Uterus (tissue), 4 donors: ENCODE results near the gene ZNF718. TPM values are rescaled to one million over a fixed set of nuclear protein-coding genes. Genes with fewer than 3 reads are reported as not detected.
A peak's percentile ranks its signal among the peaks of the same experiment; 100 is the strongest.
"Not testable (repeated sequence)": the region's sequence is repeated elsewhere in the genome, so short reads cannot be mapped to it uniquely, and the experiment has no call there.

Experiments used
- DNase-seq, 2 donors: peaks; one replicate each; pipeline ENCODE4 v3.0.0-alpha.2; 2019 to 2020
- H3K27ac ChIP-seq, 2 donors: fragments of 200-600 bp; sonication (generic); 1 replicate in 1 of 2; 2 replicates in 1 of 2; pipeline ENCODE4 v1.5.1; 2016 to 2018
- H3K27me3 ChIP-seq, 2 donors: fragments of 200-600 bp; sonication (generic); one replicate each; pipeline ENCODE4 v1.5.1; 2018 to 2019; ENCODE audit warnings: control low read depth in 1 of 2
- H3K36me3 ChIP-seq, 2 donors: fragments of 200-600 bp; sonication (generic); one replicate each; pipeline ENCODE4 v1.5.1; 2019; ENCODE audit warnings: control low read depth in 1 of 2
- H3K4me1 ChIP-seq, 2 donors: fragments of 200-600 bp; sonication (generic); one replicate each; pipeline ENCODE4 v1.5.1; 2018 to 2019; ENCODE audit warnings: control low read depth in 1 of 2
- H3K4me3 ChIP-seq, 2 donors: fragments of 200-600 bp; sonication (generic); 1 replicate in 1 of 2; 2 replicates in 1 of 2; pipeline ENCODE4 v1.5.1; 2018 to 2019; ENCODE audit warnings: mild to moderate bottlenecking in 1 of 2
- H3K9me3 ChIP-seq, 2 donors: fragments of 200-600 bp; sonication (generic); one replicate each; pipeline ENCODE4 v1.5.1; 2019; ENCODE audit warnings: control low read depth in 1 of 2
- CTCF ChIP-seq, 4 experiments: fragments of 200-600 bp in 2 of 4; fragments of 450-650 bp in 2 of 4; sonication (generic) in 2 of 4; IDR thresholded peaks; one replicate each; pipeline ENCODE4 v1.5.1; 2016 to 2019; ENCODE audit warnings: antibody characterized with exemption in 4 of 4, mild to moderate bottlenecking in 2 of 4, moderate library complexity in 1 of 4
- POLR2A ChIP-seq, 2 donors: fragments of 450-650 bp; IDR thresholded peaks; one replicate each; pipeline ENCODE4 v1.6.1; 2016; ENCODE audit warnings: antibody characterized with exemption in 2 of 2, mild to moderate bottlenecking in 1 of 2, moderate library complexity in 1 of 2
- intact Hi-C: fragments of 100-400 bp; cut with DNase I; formaldehyde crosslinking; loops from one replicate; pipeline ENCODE4 v1.15.1; 2023; ENCODE audit warnings: low total_unique reads
- total RNA-seq, 4 donors: library from RNA; depleted of rRNA in 3 of 4; stranded (reverse); fragments of >200 nt in 3 of 4; gene quantifications; one replicate each; pipeline versions ENCODE4 v1.1.0 to v1.2.4, GENCODE V29; 2014 to 2023
- donor health status: DM: yes; HTN: yes; CAD: no.

Gene ZNF718
- total RNA-seq, 4 donors from 2014 or later = 2.6 to 20.9 (median 16.1) TPM

GRCh38 chr4:205097-205756, 80.9 kb downstream of the ZNF718 start:
- no peak for DNase-seq
- H3K27me3 ChIP-seq = no peaks in the 10 kb centered on the region
- H3K4me3 ChIP-seq = no peak overlapping the region
- H3K4me1 ChIP-seq = no peaks in the 10 kb centered on the region
- TF ChIP-seq CTCF (IDR thresholded peaks at IDR 0.05) (no peak), POLR2A (IDR thresholded peaks at IDR 0.05) (no peak)
- H3K9me3 ChIP-seq = no peaks in the 10 kb centered on the region
- H3K27ac ChIP-seq = no peak overlapping the region
- H3K36me3 ChIP-seq = no peaks in the 10 kb centered on the region
- intact Hi-C loops = no loop called here

GRCh38 chr4:206054-206453, 81.8 kb downstream of the ZNF718 start:
- intact Hi-C loops = no loop called here

GRCh38 chr4:208416-209096, 84.3 kb downstream of the ZNF718 start:
- H3K27ac ChIP-seq, H3K36me3 ChIP-seq, H3K4me3 ChIP-seq, H3K27me3 ChIP-seq, intact Hi-C loops, H3K9me3 ChIP-seq, H3K4me1 ChIP-seq, DNase-seq: not testable (repeated sequence)

More at GRCh38 chr4:206054-206453, 81.8 kb downstream of the ZNF718 start:
- no peak for TF ChIP-seq POLR2A (IDR thresholded peaks at IDR 0.05)
- TF ChIP-seq CTCF (IDR thresholded peaks at IDR 0.05) = no peak
- Histone ChIP-seq H3K27me3 (no peaks in the 10 kb centered on the region), H3K9me3 (no peaks in the 10 kb centered on the region), H3K36me3 (no peaks in the 10 kb centered on the region), H3K4me3 (no peak overlapping the region), H3K27ac (no peak overlapping the region), H3K4me1 (no peaks in the 10 kb centered on the region)
- DNase-seq = no peak

- Histone ChIP-seq H3K9me3 (no peaks in the 10 kb centered on the region), H3K36me3 (no peaks in the 10 kb centered on the region), H3K27me3 (no peaks in the 10 kb centered on the region), H3K27ac (no peak overlapping the region), H3K4me3 (no peak overlapping the region), H3K4me1 (no peaks in the 10 kb centered on the region)
- TF ChIP-seq CTCF (IDR thresholded peaks at IDR 0.05) (no peak), POLR2A (IDR thresholded peaks at IDR 0.05) (no peak)
- no peak for DNase-seq
- intact Hi-C loops = no loop called here
Observed at GRCh38 chr4:211033-211511, 86.8 kb downstream of the ZNF718 start.

- H3K9me3 ChIP-seq = no peaks in the 10 kb centered on the region
- no peaks in the 10 kb centered on the region for H3K4me1 ChIP-seq
- no peaks in the 10 kb centered on the region for H3K27me3 ChIP-seq
- intact Hi-C loops = no loop called here
- H3K4me3 ChIP-seq = peak overlapping the region; percentile 56 to 73
- H3K27ac ChIP-seq = peak overlapping the region; percentile 54 to 67
- peak; percentile 75 for DNase-seq
- H3K36me3 ChIP-seq = no peaks in the 10 kb centered on the region
- TF ChIP-seq POLR2A (IDR thresholded peaks at IDR 0.05) = peak in 1 of 2 donors; percentile 42
- TF ChIP-seq CTCF (IDR thresholded peaks at IDR 0.05) = no peak
Observed at GRCh38 chr4:212438-213188, 88.3 kb downstream of the ZNF718 start.

- DNase-seq, H3K9me3 ChIP-seq, H3K4me1 ChIP-seq, H3K27me3 ChIP-seq, H3K36me3 ChIP-seq, intact Hi-C loops: not testable (repeated sequence)
- Histone ChIP-seq H3K27ac (peak overlapping the region; percentile 54 to 67), H3K4me3 (peak overlapping the region; percentile 56 to 73)
Observed at GRCh38 chr4:213189-213535, 88.9 kb downstream of the ZNF718 start.
